Islet of Langerhans (tissue), 1 donor: ENCODE results near the gene PLCH1.
"Not testable (repeated sequence)": the region's sequence is repeated elsewhere in the genome, so short reads cannot be mapped to it uniquely, and the experiment has no call there.

Source experiments
- FAIRE-seq: peaks from one replicate; lab custom pipeline; 2011; peaks lifted over from hg19 to GRCh38; lab: Jason Lieb, UNC

PLCH1 gene

DNA sequence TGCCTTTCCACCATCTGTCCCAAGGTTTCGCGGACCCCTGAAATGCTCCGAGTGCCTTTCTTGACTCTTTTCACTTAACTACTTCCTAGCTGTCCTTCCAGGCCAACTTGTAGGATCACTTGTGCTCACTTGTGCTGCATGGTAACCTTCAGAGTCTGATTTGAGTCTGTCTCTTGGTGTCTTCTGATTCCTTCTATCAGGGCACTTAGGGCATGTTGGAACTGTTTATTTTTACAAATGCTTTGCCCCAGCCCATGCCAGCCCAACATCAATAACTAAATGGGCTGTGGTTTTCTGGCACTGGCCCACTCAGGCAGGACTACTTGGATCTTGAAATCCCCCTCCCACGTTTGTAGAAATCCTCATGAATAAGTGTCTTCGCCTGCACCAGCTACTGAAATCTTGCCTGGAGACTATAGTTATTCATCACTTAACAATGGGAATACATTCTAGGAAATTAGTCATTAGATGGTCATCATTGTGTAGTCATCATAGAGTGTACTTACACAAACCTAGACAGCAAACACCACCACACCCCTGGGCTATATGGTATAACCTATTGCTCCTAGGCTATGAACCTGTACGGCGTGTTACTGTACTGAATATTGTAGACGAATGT, 328.3 kb downstream of the PLCH1 start:
- FAIRE-seq, result no peak

DNA sequence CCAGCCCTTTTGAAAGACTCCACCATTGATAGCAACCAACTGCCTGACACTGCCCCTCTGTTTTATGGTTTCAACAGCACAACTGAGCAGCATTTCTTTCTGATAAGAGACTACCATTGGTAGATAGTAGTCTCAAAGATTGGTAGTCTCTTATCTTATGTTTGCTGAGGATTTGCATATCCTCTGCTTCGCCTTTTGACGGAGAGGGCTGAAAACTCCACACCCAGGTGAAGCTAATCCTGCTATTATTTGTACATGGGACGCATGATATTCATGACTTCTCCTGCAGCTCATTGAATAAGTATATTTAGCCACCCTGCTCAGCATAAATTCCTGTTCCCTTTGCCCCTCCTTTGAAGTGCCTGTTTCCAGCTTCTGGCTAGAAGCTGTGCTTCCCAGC, 332.0 kb downstream of the PLCH1 start:
- no peak for FAIRE-seq

DNA sequence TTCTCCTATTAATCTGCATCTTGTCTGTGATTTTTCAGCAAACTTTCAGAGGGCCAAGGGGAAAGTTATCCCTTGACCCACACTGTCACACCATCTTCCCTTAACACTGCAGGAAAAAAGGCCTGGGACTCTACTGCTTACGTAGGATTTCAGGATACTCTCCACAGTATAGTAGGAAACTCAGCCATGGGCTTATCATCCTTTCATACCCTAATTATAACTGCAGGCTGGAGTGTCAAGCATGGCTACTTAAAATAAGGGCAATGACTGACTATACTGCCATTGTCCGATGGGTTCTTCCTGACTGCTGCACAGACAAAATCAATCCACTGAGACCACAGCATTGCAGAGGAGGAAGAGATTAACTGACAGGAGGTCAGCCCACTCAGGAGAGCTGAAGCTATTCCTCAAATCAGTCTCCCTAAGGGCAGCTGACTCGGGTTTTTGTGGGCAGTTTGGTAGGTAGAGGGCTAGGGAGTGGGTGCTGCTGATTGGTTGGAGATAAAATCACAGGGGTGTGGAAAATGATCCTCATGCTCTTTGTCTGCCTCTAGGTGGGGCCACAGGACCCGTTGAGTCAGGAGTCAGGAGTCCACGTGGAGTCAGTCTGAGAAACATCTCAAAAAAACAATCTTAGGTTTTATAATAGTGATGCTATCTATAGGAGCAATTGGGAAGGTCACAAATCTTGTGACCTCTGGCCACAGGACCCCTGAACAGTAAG, 333.2 kb downstream of the PLCH1 start:
- FAIRE-seq, result no peak

DNA sequence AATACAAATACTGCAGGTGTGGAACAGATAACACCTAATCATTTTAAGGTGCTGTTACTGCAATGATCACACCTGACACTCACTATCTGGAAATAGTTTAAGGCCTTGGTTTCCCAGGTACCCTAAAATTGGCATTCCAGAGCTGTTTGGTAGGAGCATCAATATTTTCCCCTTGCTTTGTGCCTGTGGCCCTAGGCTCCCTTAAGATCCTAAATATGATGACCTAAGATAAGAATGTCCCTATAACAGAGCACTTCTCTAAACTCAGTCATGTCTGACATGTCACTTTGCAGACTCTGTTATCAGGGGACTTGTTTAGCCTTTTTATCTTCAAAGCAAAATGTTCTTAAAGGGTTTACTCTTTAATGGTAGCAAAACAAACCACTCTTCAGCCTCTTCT, 335.5 kb downstream of the PLCH1 start:
- no peak for FAIRE-seq

- no peak for FAIRE-seq
Measured at GRCh38 chr3:155407971-155408370, 336.9 kb downstream of the PLCH1 start.

DNA sequence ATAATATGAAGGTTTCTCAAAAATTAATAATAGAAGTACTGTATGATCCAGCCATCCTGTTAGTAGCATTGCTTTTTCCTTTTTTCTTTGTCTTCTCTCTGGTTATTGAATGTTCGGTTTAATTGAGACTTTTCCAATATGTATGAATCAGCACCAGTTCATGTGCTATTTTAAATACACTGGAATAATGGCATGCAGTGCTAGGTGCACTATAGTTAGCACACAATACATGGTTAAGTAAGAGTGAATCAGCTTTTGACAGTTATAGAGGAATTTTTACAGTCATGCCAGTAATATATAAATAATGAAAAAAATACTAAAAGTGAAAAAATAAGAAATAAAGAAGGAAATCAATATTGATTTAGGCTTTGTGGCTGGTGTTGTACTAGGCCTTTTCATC, 337.5 kb downstream of the PLCH1 start:
- FAIRE-seq, result no peak

- peak; percentile 30 for FAIRE-seq
Measured at GRCh38 chr3:155404486-155404885, 340.4 kb downstream of the PLCH1 start.

- FAIRE-seq, result no peak
Measured at GRCh38 chr3:155402656-155403055, 342.2 kb downstream of the PLCH1 start.

- FAIRE-seq, result no peak
Measured at GRCh38 chr3:155398046-155398445, 346.8 kb downstream of the PLCH1 start.

DNA sequence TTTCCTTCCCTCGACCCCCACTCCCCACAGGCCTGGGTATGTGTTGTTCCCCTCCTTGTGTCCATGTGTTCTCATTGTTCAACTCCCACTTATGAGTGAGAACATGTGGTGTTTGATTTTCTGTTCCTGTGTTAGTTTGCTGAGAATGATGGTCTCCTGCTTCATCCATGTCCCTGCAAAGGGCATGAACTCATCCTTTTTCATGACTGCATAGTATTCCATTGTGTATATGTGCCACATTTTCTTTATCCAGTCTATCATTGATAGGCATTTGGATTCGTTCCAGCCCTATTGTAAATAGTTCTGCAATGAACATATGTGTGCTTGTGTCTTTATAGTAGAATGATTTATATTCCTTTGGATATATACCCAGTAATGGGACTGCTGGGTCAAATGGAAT, 350.0 kb downstream of the PLCH1 start:
- not testable (repeated sequence) for FAIRE-seq

GRCh38 chr3:155394240-155394639, 350.6 kb downstream of the PLCH1 start:
- no peak for FAIRE-seq

- FAIRE-seq, result no peak
Measured at GRCh38 chr3:155393316-155393715, 351.6 kb downstream of the PLCH1 start.

DNA sequence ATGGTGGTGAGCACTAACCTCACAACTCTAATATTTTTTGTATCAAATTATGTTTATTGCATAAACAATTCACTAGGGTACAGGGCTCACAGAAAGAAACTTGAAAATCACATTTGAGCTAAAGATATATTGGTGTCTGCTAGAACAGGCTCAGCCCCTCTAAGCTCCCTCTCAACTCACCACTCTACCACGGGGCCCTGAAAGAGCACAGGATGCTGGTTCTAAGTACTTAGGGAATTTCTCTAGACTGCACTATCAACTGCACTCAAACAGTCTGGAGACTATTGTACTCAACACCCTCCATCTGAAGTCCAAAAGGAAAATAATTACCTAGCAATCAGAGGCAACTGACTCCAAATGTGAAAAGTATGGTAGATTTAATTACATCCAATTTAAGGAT, 352.7 kb downstream of the PLCH1 start:
- no peak for FAIRE-seq

DNA sequence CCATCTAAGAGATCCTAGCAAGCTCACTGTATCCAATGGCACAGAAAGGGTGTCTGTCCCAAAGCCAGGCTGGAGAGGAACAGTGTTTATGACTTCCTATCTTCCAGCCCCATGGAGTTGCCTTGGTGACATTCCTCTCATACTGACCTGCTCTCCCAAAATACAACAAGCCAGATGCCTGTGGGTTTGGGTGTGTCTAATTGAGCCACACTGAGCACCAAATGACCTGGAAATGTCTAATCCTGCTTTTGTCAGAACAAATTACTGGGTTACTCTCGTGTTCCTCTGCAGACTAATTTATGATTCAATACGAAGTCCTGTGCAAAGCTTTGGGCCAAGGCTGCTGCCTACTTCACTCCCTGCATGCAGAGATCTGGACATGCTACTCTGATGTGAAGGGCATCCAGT, 353.3 kb downstream of the PLCH1 start:
- no peak for FAIRE-seq

DNA sequence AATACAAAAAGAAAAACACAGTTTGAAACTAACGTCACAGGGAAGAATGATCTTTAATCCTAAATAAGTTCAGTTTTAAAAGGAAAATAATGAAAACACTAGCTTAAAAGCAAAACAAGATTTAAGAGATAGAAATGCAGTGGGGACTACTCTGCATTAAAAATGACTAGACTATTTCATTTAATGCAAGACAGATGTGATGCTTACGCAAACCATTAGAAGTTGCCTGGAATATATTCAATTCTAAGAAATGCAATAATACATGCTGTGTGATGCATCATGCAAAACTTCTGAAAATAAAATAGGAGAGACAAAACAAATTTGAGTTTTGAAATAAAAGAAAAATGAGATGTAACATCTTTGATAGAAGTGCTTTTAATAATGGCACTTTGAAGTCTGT, 353.8 kb downstream of the PLCH1 start:
- FAIRE-seq, result no peak

- no peak for FAIRE-seq
Measured at GRCh38 chr3:155390351-155390750, 354.5 kb downstream of the PLCH1 start.

GRCh38 chr3:155388417-155388816, 356.5 kb downstream of the PLCH1 start:
- FAIRE-seq, result no peak

DNA sequence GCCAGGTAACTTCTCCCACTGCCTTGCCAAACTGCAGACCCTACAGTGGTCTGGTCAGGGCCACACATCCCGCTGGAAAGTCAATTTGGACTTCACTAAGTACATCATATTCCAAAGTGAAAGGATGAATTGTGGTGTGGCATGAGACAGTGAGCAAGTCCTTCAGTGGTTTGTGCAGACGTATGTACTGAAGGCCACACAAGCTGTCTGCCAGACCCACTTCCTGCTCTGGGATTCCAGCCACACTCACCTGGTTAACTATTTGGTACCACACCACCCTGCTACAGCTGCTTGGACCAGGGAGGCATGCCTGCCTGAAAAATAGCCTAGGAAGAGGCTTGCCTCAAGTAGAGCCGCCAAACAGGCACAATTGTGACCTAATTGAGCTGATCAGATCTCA, 357.3 kb downstream of the PLCH1 start:
- no peak for FAIRE-seq

GRCh38 chr3:155386919-155387318, 358.0 kb downstream of the PLCH1 start:
- FAIRE-seq, result no peak

GRCh38 chr3:155385896-155386625, 358.8 kb downstream of the PLCH1 start:
- FAIRE-seq, result no peak

- FAIRE-seq, result no peak
Measured at GRCh38 chr3:155382396-155383042, 362.4 kb downstream of the PLCH1 start.

DNA sequence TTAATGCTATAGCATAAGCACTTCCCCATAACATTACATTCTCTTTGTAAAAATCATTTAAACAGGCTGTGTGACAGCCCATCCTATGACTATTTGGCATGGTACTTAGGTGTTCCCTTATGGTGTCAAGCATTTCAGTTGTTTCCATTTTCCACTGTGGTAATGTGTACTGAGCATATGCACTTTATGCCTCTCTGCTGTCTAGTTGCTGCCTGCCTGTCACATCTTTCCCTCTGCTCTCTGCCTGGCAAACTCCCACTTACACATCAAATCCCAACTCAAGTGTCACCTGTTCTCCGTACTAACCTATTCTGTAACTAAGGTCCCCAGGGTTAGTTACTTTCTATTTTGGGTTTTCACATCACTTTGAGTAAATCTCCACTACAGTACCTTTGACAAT, 367.0 kb downstream of the PLCH1 start:
- no peak for FAIRE-seq

DNA sequence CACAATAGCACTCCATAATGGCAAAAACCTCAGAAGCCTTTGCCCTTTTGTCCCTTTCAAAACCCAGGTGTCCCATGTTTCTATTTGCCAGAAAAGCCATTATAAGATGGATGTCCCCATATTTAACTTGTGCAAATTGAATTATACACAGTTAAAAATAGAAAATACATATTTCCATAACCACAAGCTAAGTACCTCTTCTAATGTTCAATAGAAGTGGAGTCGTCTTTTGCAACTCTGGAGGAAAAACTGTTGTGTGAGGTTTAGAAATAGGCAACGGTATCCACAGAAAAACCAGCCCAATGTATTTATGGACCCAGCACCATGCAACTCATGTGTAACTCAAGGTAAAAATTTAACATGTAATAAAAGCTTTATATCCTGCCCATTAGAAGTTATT, 367.8 kb downstream of the PLCH1 start:
- no peak for FAIRE-seq
